WTC11 (cell line): ENCODE measurements around the gene MECP2.

Experiments
- CTCF ChIP-seq: fragments of 200-600 bp; IDR thresholded peaks from 2 replicates; pipeline ENCODE4 v1.8.0; 2022; ENCODE audit warnings: antibody characterized with exemption
- E2F5 ChIP-seq: sonication (generic); formaldehyde crosslinking; IDR thresholded peaks from 2 replicates; pipeline ENCODE4 v1.8.1; 2022; ENCODE audit warnings: mild to moderate bottlenecking, moderate library complexity, missing genetic modification reagents
- ZNF219 ChIP-seq: sonication (generic); formaldehyde crosslinking; IDR thresholded peaks from 2 replicates; pipeline ENCODE4 v1.8.0; 2023; ENCODE audit warnings: missing genetic modification reagents, mild to moderate bottlenecking, borderline replicate concordance
- ZNF423 ChIP-seq: fragments of 250-450 bp; sonication (Bioruptor Pico); IDR thresholded peaks from 2 replicates; pipeline ENCODE4 v2.1.2; 2022; ENCODE audit warnings: mild to moderate bottlenecking, moderate library complexity

GRCh38 chrX:153992180-153992579, 105.3 kb downstream of the MECP2 start:
- TF ChIP-seq ZNF219 (CRISPR knock-in tag): no peak
- no peak for TF ChIP-seq ZNF423 (CRISPR knock-in tag)
- no peak for TF ChIP-seq CTCF
- TF ChIP-seq E2F5 (CRISPR knock-in tag): no peak
